ENCODE data around the gene KDM2A.

KDM2A gene

GRCh38 chr11:67290801-67291200 lies 171.7 kb downstream of the KDM2A start:
- TF ChIP-seq CSRNP3 (CRISPR knock-in tag; IDR thresholded peaks at IDR 0.05) (no peak), ZFP30 (CRISPR knock-in tag; IDR thresholded peaks at IDR 0.05) (no peak), ZNF565 (CRISPR knock-in tag; conservative IDR thresholded peaks at IDR 0.05; ENCODE audit: low read depth) (no peak), CSDC2 (CRISPR knock-in tag; IDR thresholded peaks at IDR 0.05) (no peak), ARNTL (CRISPR knock-in tag; IDR thresholded peaks at IDR 0.05; ENCODE audit: borderline replicate concordance, low read depth) (no peak), ZNF8 (CRISPR knock-in tag; IDR thresholded peaks at IDR 0.05) (no peak), GLIS3 (CRISPR knock-in tag; IDR thresholded peaks at IDR 0.05) (no peak), ESRRG (CRISPR knock-in tag; IDR thresholded peaks at IDR 0.05) (no peak), ISL1 (CRISPR knock-in tag; IDR thresholded peaks at IDR 0.05) (no peak), TOX (CRISPR knock-in tag; IDR thresholded peaks at IDR 0.05; ENCODE audit: borderline replicate concordance) (no peak), SNAI2 (CRISPR knock-in tag; IDR thresholded peaks at IDR 0.05) (no peak), ZC3H10 (CRISPR knock-in tag; IDR thresholded peaks at IDR 0.05) (no peak), ZNF70 (CRISPR knock-in tag; IDR thresholded peaks at IDR 0.05) (no peak), PPARA (CRISPR knock-in tag; IDR thresholded peaks at IDR 0.05; ENCODE audit: borderline replicate concordance) (no peak), ZFP3 (CRISPR knock-in tag; IDR thresholded peaks at IDR 0.05) (no peak), PATZ1 (CRISPR knock-in tag; IDR thresholded peaks at IDR 0.05; ENCODE audit: borderline replicate concordance) (no peak), TSHZ2 (CRISPR knock-in tag; IDR thresholded peaks at IDR 0.05) (no peak), POU6F1 (CRISPR knock-in tag; IDR thresholded peaks at IDR 0.05; ENCODE audit: borderline replicate concordance, low read depth) (no peak), OSR1 (CRISPR knock-in tag; IDR thresholded peaks at IDR 0.05) (no peak), RARB (CRISPR knock-in tag; IDR thresholded peaks at IDR 0.05) (no peak)
- no peak for ATAC-seq

GRCh38 chr11:67291481-67292381 lies 172.7 kb downstream of the KDM2A start:
- TF ChIP-seq ZFP30 (CRISPR knock-in tag; IDR thresholded peaks at IDR 0.05) = no peak
- TF ChIP-seq CSRNP3 (CRISPR knock-in tag; IDR thresholded peaks at IDR 0.05) = no peak
- no peak for TF ChIP-seq CSDC2 (CRISPR knock-in tag; IDR thresholded peaks at IDR 0.05)
- TF ChIP-seq RARB (CRISPR knock-in tag; IDR thresholded peaks at IDR 0.05) = no peak
- no peak for TF ChIP-seq SNAI2 (CRISPR knock-in tag; IDR thresholded peaks at IDR 0.05)
- TF ChIP-seq ZNF70 (CRISPR knock-in tag; IDR thresholded peaks at IDR 0.05) = no peak
- no peak for TF ChIP-seq TOX (CRISPR knock-in tag; IDR thresholded peaks at IDR 0.05; ENCODE audit: borderline replicate concordance)
- TF ChIP-seq ZFP3 (CRISPR knock-in tag; IDR thresholded peaks at IDR 0.05) = no peak
- no peak for ATAC-seq

Data from SK-N-SH treated with all-trans-retinoic acid at 6 μM for 48 hours (cell line).